ENCODE results near the gene YBX2. TPM values are rescaled to one million over a fixed set of nuclear protein-coding genes. Genes with fewer than 3 reads are reported as not detected.

The YBX2 gene
- total RNA-seq, 1 experiment from 2014 or later = 54.9 TPM

- intact Hi-C loops (cut with micrococcal nuclease; ENCODE audit: unreplicated experiment) = no loop called here
Observed at GRCh38 chr17:7332111-7332510, 37.7 kb upstream of the YBX2 start.

GRCh38 chr17:7330638-7331015, 36.2 kb upstream of the YBX2 start:
- peak overlapping the region; percentile 89 for H3K27ac ChIP-seq (ENCODE audit: low read length)
- intact Hi-C loops (cut with micrococcal nuclease; ENCODE audit: unreplicated experiment) (no loop called here), in situ Hi-C loops (cut with HindIII; ENCODE audit: low pct_unique_long_range_greater_than_20kb, low sequenced_read_pairs) (no loop called here)
- no TSS peak for BruUV-seq (replicated peaks)
- no peak for DNase-seq (ENCODE audit: low read depth, low spot score)
- ChIA-PET CTCF (no interaction called here), POLR2A (no interaction called here)
- H3K9me3 ChIP-seq (ENCODE audit: control insufficient read depth, insufficient read depth, low read depth, low read length) = no peaks in the 10 kb centered on the region
- no peak for ATAC-seq
- TF ChIP-seq CTCF (IDR thresholded peaks at IDR 0.05) = no peak
- no peak for TF ChIP-seq SIN3A (IDR thresholded peaks at IDR 0.05; ENCODE audit: borderline replicate concordance, insufficient read depth, low read depth, low read length)
- H3K27me3 ChIP-seq (ENCODE audit: control insufficient read depth, insufficient read depth, low read length) = no peaks in the 10 kb centered on the region
- peaks cover 7% of the 10 kb centered on the region for H3K4me1 ChIP-seq (ENCODE audit: control insufficient read depth, insufficient read depth, low read length)
- H3K36me3 ChIP-seq (ENCODE audit: control insufficient read depth, insufficient read depth, low read length) = no peaks in the 10 kb centered on the region; the same call in 1 of the 2 replicates
- H3K4me3 ChIP-seq (ENCODE audit: low read depth in 2 of 2, low read length in 2 of 2) = peak overlapping the region; percentile 81 to 90

More at GRCh38 chr17:7332111-7332510, 37.7 kb upstream of the YBX2 start:
- H3K4me1 ChIP-seq (ENCODE audit: control insufficient read depth, insufficient read depth, low read length) = peaks cover 7% of the 10 kb centered on the region
- no peaks in the 10 kb centered on the region for H3K9me3 ChIP-seq (ENCODE audit: control insufficient read depth, insufficient read depth, low read depth, low read length)
- ChIA-PET POLR2A (no interaction called here), CTCF (no interaction called here)
- H3K36me3 ChIP-seq (ENCODE audit: control insufficient read depth, insufficient read depth, low read length) = no peaks in the 10 kb centered on the region; the same call in 1 of the 2 replicates
- no peak for DNase-seq (ENCODE audit: low read depth, low spot score)
- H3K27me3 ChIP-seq (ENCODE audit: control insufficient read depth, insufficient read depth, low read length) = no peaks in the 10 kb centered on the region
- TF ChIP-seq REST (IDR thresholded peaks at IDR 0.05; ENCODE audit: insufficient read depth in 1 of 2, low read depth in 2 of 2, low read length in 1 of 2) (no peak), SIN3A (IDR thresholded peaks at IDR 0.05; ENCODE audit: borderline replicate concordance, insufficient read depth, low read depth, low read length) (no peak), TCF7L2 (IDR thresholded peaks at IDR 0.05; ENCODE audit: low read depth, low read length) (no peak), POLR2AphosphoS5 (IDR thresholded peaks at IDR 0.05; ENCODE audit: low read depth, low read length) (no peak), CTCF (IDR thresholded peaks at IDR 0.05) (no peak)
- in situ Hi-C loops (cut with HindIII; ENCODE audit: low pct_unique_long_range_greater_than_20kb, low sequenced_read_pairs) = no loop called here
- no TSS peak for BruUV-seq (replicated peaks)
- H3K27ac ChIP-seq (ENCODE audit: low read length) = no peak overlapping the region
- no peak overlapping the region for H3K4me3 ChIP-seq (ENCODE audit: low read depth in 2 of 2, low read length in 2 of 2)
- ATAC-seq = no peak

Measured in Panc1 (cell line).